GM23248 (cell line): ENCODE measurements around the gene ALAS2.

Experiments used
- EZH2 ChIP-seq: fragments of 200-600 bp; sonication (generic); IDR thresholded peaks from 2 replicates; pipeline ENCODE4 v1.6.1; 2018; ENCODE audit warnings: antibody characterized with exemption, mild to moderate bottlenecking; ENCODE audit not compliant: insufficient read depth, poor library complexity, severe bottlenecking
- EZH2phosphoT487 ChIP-seq: fragments of 200-600 bp; sonication (generic); IDR thresholded peaks from 2 replicates; pipeline ENCODE4 v1.6.1; 2018; ENCODE audit warnings: antibody characterized with exemption, moderate library complexity, mild to moderate bottlenecking, low read depth; ENCODE audit not compliant: insufficient read depth

- TF ChIP-seq EZH2 (no peak), EZH2phosphoT487 (no peak)
Measured at GRCh38 chrX:55005256-55005655, 25.5 kb downstream of the ALAS2 start.
